Gastrocnemius medialis (tissue), 4 donors: ENCODE measurements around the gene ZCCHC24.

Experiments used
- POLR2A ChIP-seq, 2 donors: fragments of 450-650 bp; IDR thresholded peaks; one replicate each; pipeline ENCODE4 v1.6.1; 2017; ENCODE audit warnings: antibody characterized with exemption in 2 of 2, mild to moderate bottlenecking in 2 of 2, moderate library complexity in 2 of 2
- TF ChIP-seq, protein P1 (sequence below), 5 experiments: fragments of 450-650 bp in 3 of 5; fragments of 200-600 bp in 2 of 5; sonication (generic) in 2 of 5; IDR thresholded peaks in 4 of 5; conservative IDR thresholded peaks in 1 of 5; 1 replicate in 4 of 5; 2 replicates in 1 of 5; pipeline ENCODE4 v1.5.1; 2016 to 2019; ENCODE audit warnings: antibody characterized with exemption in 5 of 5, mild to moderate bottlenecking in 3 of 5, moderate library complexity in 3 of 5

DNA sequence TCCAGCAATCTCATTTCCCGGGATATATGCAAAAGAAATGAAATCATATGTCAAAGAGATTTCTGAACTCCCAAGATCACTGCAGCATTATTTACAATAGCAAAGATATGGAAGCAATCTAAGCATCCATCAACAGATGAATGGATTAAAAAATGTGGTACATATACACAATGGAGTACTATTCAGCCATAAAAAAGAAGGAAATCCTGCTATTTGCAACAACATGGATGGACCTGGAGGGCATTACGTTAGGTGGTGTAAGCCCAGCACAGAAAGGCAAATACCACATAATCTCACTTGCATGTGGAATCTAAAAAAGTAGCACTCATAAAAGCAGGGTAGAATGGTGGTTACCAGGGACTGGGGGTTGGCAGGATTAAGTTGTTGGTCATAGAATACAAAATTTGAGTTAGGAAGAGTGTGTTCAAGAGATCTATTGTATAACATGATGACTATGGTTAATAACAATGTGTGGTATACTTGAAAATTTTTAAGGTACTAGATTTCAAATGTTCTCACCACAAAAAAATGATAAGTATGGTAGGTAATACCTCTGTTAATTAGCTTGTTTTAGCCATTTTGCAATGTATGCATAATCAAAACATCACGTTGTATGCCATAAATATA lies 34.0 kb upstream of the ZCCHC24 start:
- TF ChIP-seq, protein P1, sequence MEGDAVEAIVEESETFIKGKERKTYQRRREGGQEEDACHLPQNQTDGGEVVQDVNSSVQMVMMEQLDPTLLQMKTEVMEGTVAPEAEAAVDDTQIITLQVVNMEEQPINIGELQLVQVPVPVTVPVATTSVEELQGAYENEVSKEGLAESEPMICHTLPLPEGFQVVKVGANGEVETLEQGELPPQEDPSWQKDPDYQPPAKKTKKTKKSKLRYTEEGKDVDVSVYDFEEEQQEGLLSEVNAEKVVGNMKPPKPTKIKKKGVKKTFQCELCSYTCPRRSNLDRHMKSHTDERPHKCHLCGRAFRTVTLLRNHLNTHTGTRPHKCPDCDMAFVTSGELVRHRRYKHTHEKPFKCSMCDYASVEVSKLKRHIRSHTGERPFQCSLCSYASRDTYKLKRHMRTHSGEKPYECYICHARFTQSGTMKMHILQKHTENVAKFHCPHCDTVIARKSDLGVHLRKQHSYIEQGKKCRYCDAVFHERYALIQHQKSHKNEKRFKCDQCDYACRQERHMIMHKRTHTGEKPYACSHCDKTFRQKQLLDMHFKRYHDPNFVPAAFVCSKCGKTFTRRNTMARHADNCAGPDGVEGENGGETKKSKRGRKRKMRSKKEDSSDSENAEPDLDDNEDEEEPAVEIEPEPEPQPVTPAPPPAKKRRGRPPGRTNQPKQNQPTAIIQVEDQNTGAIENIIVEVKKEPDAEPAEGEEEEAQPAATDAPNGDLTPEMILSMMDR (IDR thresholded peaks at IDR 0.05 in 4 of 5, conservative IDR thresholded peaks at IDR 0.05 in 1 of 5): no peak
- TF ChIP-seq POLR2A (IDR thresholded peaks at IDR 0.05): no peak
